Germinal center (tissue), 1 donor: ENCODE data around the gene KRTAP24-1.

Experiments used
- DNase-seq: peaks from one replicate; pipeline ENCODE4 v3.0.0; 2012; ENCODE audit warnings: mixed read lengths, low spot score

Gene KRTAP24-1

GRCh38 chr21:30234050-30234449, 48.7 kb downstream of the KRTAP24-1 start:
- no peak for DNase-seq

GRCh38 chr21:30233228-30234020, 49.3 kb downstream of the KRTAP24-1 start:
- no peak for DNase-seq

GRCh38 chr21:30232011-30232410, 50.7 kb downstream of the KRTAP24-1 start:
- no peak for DNase-seq
